ENCODE measurements around the gene GMPR2.
A peak's percentile ranks its signal among the peaks of the same experiment; 100 is the strongest.
"Not testable (repeated sequence)": the region's sequence is repeated elsewhere in the genome, so short reads cannot be mapped to it uniquely, and the experiment has no call there.

Gene GMPR2

GRCh38 chr14:24202538-24202937, 30.2 kb upstream of the GMPR2 start:
- DNase-seq, result not testable (repeated sequence)

DNA sequence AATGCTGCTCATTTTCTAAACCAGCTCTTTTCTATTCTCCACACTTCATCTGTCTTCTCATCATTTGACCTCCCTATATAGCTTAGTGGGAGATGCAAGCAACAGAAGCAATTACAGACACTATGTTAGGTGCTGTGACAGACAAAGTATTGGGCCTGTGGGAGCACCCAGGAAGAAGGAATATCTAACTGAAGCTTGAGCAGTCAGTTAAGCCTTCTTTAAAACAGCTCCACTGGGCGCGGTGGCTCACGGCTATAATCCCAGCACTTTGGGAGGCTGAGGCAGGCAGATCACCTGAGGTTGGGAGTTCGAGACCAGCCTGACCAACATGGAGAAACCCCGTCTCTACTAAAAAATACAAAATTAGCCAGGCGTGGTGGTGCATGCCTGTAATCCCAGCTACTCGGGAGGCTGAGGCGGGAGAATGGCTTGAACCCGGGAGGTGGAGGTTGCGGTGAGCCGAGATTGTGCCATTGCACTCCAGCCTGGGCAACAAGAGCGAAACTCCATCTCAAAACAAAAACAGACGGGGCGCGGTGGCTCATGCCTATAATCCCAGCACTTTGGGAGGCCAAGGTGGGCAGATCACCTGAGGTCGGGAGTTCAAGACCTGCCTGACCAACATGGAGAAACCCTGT, 29.4 kb upstream of the GMPR2 start:
- DNase-seq, result not testable (repeated sequence)

GRCh38 chr14:24204163-24205146, 28.3 kb upstream of the GMPR2 start:
- no peak for DNase-seq

- DNase-seq, result no peak
Observed at GRCh38 chr14:24206260-24207103, 26.2 kb upstream of the GMPR2 start.

DNA sequence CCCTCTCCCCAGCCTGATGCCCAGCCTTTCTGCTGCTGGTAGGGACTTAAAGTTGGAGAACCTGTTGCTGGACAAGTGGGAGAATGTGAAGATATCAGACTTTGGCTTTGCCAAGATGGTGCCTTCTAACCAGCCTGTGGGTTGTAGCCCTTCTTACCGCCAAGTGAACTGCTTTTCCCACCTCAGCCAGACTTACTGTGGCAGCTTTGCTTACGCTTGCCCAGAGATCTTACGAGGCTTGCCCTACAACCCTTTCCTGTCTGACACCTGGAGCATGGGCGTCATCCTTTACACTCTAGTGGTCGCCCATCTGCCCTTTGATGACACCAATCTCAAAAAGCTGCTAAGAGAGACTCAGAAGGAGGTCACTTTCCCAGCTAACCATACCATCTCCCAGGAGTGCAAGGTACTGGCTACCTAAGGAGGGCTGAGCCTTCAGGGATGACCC, 25.6 kb upstream of the GMPR2 start:
- DNase-seq, result peak in 1 of 5 experiments; percentile 59

DNA sequence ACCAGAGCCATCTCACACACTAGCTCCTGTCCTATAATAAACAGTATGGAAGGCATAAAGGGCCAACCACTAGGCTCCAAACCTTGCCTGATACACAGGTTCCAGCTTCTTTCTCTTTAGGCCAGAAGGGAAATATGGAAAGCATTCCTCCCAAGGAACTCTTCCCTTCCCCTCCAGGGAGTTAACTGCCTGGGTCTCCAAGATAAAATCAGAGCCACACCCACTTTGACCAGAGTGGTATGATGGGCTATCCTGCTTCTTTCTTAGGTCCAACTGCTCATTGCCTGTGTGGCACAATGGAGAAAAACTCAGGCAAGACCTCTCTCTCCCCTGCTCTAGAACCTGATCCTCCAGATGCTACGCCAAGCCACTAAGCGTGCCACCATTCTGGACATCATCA, 25.1 kb upstream of the GMPR2 start:
- no peak for DNase-seq

GRCh38 chr14:24211311-24211710, 21.4 kb upstream of the GMPR2 start:
- no peak for DNase-seq

- peak; percentile 88 to 99 (median 95) for DNase-seq
Observed at GRCh38 chr14:24212924-24213865, 19.5 kb upstream of the GMPR2 start, which contains the start of gene CHMP4A. TSS of gene CHMP4A (minus strand) at chr14:24213488. CDS start at chr14:24213439, 49 bp downstream.

DNA sequence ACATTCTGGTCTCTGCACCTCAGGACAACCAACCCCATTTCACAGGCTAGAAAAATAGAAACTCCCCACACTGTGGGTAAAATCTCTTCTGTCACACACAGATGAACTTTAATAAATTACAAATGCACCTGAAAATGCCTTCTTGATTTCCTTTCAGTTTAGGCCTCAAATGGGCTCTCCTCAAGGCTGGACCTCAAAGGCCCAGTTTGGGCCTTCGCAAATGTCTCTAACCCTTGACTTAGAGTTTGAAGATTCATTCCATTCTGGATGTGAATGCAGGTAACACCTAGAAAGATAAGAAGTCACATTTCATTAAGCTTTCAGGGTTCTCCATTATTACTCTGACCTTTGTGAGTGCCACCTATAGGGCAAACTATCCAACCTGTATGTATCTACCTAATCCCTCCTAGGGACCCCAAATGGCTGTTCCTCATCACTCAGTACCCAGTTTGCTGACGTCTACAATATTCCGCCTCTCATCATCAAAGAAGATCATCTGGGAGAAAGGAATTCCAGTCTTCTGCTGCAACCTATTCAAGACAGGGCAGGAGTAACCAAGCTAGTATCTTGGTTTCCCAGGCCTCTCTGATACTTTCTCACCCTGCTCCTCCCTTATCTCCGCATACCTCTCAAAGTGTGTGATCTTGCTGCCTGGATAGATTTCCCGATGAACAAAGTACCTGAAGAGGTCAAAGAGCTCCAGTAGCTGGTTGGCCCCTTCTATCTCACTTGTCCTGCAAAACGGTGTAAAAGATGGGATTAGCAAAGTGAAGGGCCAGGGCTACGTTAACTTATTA, 18.7 kb upstream of the GMPR2 start:
- no peak for DNase-seq

DNA sequence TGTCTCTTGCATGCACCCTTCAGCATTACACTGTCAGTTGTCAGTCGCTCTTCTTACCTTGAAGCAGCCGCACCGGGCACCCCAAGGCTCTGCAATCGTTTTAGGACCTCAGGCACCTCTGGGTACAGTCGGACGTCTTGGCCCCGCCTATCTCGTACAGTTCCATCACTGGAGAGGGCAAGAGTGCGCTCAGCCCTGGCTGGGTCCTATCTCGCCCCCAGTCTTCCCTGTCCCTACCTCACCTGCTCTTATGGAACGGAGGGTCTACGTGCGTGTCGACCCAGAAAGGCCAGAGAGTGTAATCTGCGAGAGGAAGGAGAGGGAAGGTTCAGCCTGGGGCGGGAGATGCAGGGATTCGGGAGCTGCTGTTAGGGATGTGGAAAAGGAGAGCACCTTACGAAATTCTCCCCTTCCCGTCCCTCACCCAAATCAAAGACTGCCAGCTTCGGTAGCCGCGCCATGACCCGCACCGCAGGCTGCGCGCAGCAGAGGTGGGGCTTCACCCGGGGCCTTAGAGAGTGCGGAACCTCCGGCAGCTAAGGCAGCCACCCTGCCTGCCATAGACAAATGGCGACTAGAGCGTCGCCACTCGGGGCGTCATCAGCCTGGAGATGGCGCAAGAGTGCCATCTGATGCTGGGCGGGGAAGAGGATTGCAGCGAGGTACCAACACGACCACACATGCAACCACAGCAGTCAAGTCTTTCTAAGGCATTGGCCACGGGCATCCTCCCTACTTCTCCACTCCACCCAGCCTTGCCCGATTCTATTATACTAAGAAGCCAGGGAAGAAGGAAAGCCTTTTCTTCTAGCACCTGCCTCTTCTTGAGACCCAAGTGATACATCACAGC, 17.0 kb upstream of the GMPR2 start, which contains the start of gene MDP1:
MDP1 (minus strand) TSS at position 572 of the 850 bp plus-strand sequence; CDS start at position 461, 111 bp downstream.
- peak; percentile 63 to 96 (median 84) for DNase-seq

- DNase-seq, result no peak
Observed at GRCh38 chr14:24216345-24216699, 16.4 kb upstream of the GMPR2 start.

DNA sequence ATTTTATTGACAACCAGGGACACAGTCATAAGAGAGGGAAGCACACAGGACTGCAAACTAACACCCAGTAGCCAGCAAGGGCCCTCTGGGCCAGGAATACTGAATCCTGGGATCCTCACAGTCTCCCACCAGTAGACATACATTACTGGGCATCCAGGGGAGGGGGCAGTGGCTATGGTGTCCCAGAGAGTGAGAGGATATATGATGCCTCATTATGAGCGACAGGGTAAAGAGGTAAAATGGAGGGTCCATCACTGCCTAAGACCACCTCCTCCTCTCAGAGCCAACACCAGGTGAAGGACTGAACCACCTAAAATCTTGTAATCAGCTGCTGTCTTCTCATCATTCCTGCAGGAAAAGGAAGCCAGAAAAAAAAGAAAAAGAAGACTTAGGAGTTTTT, 15.9 kb upstream of the GMPR2 start:
- DNase-seq, result not testable (repeated sequence)

- no peak for DNase-seq
Observed at GRCh38 chr14:24219080-24219479, 13.6 kb upstream of the GMPR2 start.

- DNase-seq, result no peak
Observed at GRCh38 chr14:24219521-24219920, 13.2 kb upstream of the GMPR2 start.

DNA sequence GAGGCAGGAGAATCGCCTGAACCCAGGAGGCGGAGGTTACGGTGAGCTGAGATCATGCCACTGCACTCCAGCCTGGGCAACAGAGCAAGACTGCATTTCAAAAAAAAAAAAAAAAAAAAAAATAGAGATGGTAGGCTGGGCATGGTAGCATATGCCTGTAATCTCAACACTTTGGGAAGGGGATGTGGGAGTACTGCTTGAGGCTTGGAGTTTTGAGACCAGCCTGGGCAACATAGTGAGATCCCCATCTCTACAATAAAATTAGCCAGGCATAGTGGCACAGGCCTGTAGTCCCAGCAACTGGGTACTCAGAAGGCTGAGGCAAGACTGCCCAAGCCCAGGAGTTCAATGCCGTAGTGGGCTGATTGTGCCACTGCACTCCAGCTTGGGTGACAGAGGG, 9.7 kb upstream of the GMPR2 start:
- DNase-seq, result not testable (repeated sequence)

- DNase-seq, result no peak
Observed at GRCh38 chr14:24224618-24225071, 8.1 kb upstream of the GMPR2 start.

- DNase-seq, result no peak
Observed at GRCh38 chr14:24226473-24226872, 6.3 kb upstream of the GMPR2 start.

GRCh38 chr14:24228902-24229301, 3.8 kb upstream of the GMPR2 start:
- no peak for DNase-seq

Measured in T-helper 2 cell (primary cell).